Heart left ventricle (tissue), 13 donors: ENCODE data around the gene PDE9A.

ENCODE experiments used
- POLR2A ChIP-seq, 2 donors: fragments of 450-650 bp; IDR thresholded peaks; one replicate each; pipeline ENCODE4 v1.6.1; 2017; ENCODE audit warnings: antibody characterized with exemption in 2 of 2, mild to moderate bottlenecking in 2 of 2, moderate library complexity in 2 of 2
- TF ChIP-seq, protein P1 (sequence below), 12 donors: fragments of 200-600 bp; sonication (generic) in 4 of 12; IDR thresholded peaks; one replicate each; pipeline versions ENCODE4 v1.5.0 to v1.8.0; 2018 to 2022; ENCODE audit warnings: antibody characterized with exemption in 12 of 12, mild to moderate bottlenecking in 5 of 12
- donor health status: ischemic (EF 13 %, LVEDD 7.1; RV severe dilation, severe dysfunction).
- donor health status: DM: no; HTN: yes; CAD: no.
- donor health status: DM: no; HTN: no; CAD: no.
- donor health status: ischemic (EF 25% LVEDD 6.9; RV normal size, moderate dysfunction).
- donor health status: ischemic (EF 25% LVEDD 5.7; RV mildly dilated, moderate dysfunction).
- donor health status: ischemic (EF 35%, LVEDD 5.7; RV mildly dilated, moderate dysfunction).
- donor health status: nonischemic (EF 11% LVEDD 7.7; RV severe dilation, severe dysfunction).
- donor health status: DM: yes; HTN: yes; CAD: no.
- donor health status: PGD.
- donor health status: ischemic (EF 29% LVEDD 5.4; RV normal size, mild dysfunction).
- donor health status: nonischemic (EF 23%, LVEDD 6.1; RV moderate dilation, normal function).

DNA sequence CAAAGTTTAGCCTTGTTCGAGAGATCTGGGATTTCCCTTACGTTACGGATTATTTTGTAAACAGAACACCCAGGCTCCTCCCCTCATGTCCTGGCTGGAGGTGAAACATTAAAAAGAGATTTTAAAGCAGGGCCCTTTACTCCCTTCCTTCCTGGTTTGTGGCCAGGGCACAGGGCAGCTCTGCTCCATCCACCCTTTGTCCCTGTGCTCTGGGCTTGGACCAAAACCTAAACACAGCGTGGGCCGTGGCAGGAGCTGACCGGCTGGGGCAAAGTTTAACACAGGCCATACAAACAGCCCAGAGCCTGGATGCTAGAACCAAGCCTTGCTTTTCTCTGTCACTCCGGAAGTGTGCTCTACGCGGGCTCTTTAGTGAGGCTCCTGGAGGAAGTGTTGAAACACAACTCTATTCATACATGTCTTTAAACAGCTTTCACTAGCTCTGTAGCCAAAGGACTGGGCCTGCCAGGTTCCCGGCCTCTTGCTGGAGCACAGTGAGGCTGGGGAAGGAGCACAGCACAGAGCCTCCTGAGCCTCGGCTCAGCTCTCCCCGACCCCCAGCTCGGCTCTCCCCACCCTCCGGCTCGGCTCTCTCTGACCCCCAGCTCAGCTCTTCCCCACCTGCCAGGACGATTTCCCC is 84.7 kb downstream of the PDE9A start:
- TF ChIP-seq, protein P1, sequence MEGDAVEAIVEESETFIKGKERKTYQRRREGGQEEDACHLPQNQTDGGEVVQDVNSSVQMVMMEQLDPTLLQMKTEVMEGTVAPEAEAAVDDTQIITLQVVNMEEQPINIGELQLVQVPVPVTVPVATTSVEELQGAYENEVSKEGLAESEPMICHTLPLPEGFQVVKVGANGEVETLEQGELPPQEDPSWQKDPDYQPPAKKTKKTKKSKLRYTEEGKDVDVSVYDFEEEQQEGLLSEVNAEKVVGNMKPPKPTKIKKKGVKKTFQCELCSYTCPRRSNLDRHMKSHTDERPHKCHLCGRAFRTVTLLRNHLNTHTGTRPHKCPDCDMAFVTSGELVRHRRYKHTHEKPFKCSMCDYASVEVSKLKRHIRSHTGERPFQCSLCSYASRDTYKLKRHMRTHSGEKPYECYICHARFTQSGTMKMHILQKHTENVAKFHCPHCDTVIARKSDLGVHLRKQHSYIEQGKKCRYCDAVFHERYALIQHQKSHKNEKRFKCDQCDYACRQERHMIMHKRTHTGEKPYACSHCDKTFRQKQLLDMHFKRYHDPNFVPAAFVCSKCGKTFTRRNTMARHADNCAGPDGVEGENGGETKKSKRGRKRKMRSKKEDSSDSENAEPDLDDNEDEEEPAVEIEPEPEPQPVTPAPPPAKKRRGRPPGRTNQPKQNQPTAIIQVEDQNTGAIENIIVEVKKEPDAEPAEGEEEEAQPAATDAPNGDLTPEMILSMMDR (IDR thresholded peaks at IDR 0.05): no peak
- no peak for TF ChIP-seq POLR2A (IDR thresholded peaks at IDR 0.05)
